Skeletal muscle satellite cell (primary cell): ENCODE results near the gene PPM1F.

Source experiments
- H3K27me3 ChIP-seq: 2 replicates; pipeline ENCODE4 v1.7.0; 2013; ENCODE audit warnings: low read length; ENCODE audit not compliant: control insufficient read depth, insufficient read depth
- H3K36me3 ChIP-seq: 2 replicates; pipeline ENCODE4 v1.7.0; 2013; ENCODE audit warnings: mild to moderate bottlenecking, control low read depth, low read length; ENCODE audit not compliant: insufficient read depth
- H3K4me1 ChIP-seq: 2 replicates; pipeline ENCODE4 v1.7.0; 2013; ENCODE audit warnings: low read length; ENCODE audit not compliant: control insufficient read depth, insufficient read depth
- H3K4me2 ChIP-seq: 2 replicates; pipeline ENCODE4 v1.7.0; 2013; ENCODE audit warnings: mild to moderate bottlenecking, low read length
- H3K4me3 ChIP-seq: 2 replicates; pipeline ENCODE4 v1.7.0; 2013; ENCODE audit warnings: low read length
- H3K9ac ChIP-seq: 2 replicates; pipeline ENCODE4 v1.7.0; 2013; ENCODE audit warnings: mild to moderate bottlenecking, low read depth, low read length, moderate library complexity
- H3K9me3 ChIP-seq: replicated peaks from 2 replicates; pipeline ENCODE4 v1.7.0; 2013; ENCODE audit warnings: mild to moderate bottlenecking, control low read depth, low read length

The PPM1F gene

DNA sequence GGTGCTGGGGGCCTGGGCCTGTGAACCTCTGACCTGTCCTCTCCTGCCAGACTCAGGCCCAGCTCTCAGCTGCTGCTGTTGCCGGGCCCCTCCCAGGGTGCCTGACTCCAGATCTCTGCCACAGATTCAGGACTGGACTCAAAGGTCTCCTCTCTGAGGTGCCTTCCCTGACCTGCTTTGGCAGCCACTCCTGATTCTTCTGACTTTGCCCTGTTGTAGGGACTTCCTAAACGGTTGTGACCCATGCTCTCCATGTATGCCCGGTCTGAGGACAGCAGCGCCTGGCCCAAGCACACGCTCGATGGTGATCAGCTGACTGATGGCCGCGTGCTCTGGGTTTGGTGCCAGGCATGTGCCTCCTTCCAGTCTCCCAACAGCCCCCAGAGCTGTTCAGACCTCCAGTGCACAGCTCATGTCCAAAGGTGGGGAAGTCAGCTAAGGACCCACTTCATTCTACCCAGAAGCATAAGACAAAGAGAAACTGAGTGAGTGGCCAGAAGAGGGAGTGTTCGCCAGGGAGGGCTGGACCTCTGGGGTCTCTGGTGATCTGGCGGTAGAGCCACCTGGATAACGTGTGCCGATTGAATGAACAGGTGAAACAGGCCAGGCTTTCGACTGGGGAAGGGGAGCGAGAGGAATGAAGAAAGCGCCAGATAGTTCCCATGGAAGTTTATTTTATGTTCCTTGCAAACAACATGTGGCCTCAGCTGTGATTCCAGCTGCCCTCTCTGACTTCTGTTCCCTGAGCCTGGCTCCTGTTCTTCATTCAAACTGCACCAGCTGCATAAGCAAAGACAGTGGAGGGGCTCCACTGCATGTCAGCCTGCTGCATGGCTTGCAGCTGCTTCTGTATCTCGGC, 38.0 kb upstream of the PPM1F start:
- Histone ChIP-seq H3K9me3 (no peaks in the 10 kb centered on the region), H3K9ac (no peak overlapping the region), H3K36me3 (no peaks in the 10 kb centered on the region), H3K4me1 (peaks cover 3% of the 10 kb centered on the region), H3K4me3 (no peak overlapping the region), H3K4me2 (no peak overlapping the region), H3K27me3 (peaks cover 49% of the 10 kb centered on the region)

GRCh38 chr22:21989049-21989448, 36.4 kb upstream of the PPM1F start:
- Histone ChIP-seq H3K27me3 (peaks cover 40% of the 10 kb centered on the region), H3K4me2 (no peak overlapping the region), H3K36me3 (no peaks in the 10 kb centered on the region), H3K4me1 (peaks cover 3% of the 10 kb centered on the region), H3K9ac (no peak overlapping the region), H3K4me3 (no peak overlapping the region), H3K9me3 (no peaks in the 10 kb centered on the region)

- Histone ChIP-seq H3K4me2 (no peak overlapping the region), H3K36me3 (no peaks in the 10 kb centered on the region), H3K9ac (no peak overlapping the region), H3K4me3 (no peak overlapping the region), H3K4me1 (peaks cover 8% of the 10 kb centered on the region), H3K27me3 (peaks cover 21% of the 10 kb centered on the region), H3K9me3 (no peaks in the 10 kb centered on the region)
Observed at GRCh38 chr22:21985214-21985613, 32.6 kb upstream of the PPM1F start.

DNA sequence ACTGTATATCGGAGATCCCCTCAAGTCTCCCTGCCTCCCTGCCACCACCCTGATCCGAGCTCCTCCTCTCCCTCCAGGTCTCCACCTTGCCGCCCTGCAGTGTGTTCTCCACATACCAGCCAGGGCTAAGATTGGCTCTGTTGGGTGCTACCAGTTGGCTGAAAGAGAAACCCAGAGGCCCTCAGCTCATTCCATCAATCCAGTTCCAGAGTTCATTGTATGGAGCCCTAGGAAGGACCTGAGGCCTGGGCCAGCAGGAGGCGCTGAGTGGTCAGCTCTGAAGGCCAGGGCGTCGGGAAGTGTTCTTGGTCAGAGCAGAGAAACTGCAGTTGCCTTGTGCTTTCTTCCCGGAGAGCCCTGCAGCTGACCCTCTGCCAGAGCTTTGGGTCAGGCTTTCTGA, 32.1 kb upstream of the PPM1F start:
- Histone ChIP-seq H3K9ac (no peak overlapping the region), H3K4me3 (no peak overlapping the region), H3K9me3 (no peaks in the 10 kb centered on the region), H3K27me3 (peaks cover 17% of the 10 kb centered on the region), H3K4me1 (peaks cover 8% of the 10 kb centered on the region), H3K36me3 (no peaks in the 10 kb centered on the region), H3K4me2 (no peak overlapping the region)

DNA sequence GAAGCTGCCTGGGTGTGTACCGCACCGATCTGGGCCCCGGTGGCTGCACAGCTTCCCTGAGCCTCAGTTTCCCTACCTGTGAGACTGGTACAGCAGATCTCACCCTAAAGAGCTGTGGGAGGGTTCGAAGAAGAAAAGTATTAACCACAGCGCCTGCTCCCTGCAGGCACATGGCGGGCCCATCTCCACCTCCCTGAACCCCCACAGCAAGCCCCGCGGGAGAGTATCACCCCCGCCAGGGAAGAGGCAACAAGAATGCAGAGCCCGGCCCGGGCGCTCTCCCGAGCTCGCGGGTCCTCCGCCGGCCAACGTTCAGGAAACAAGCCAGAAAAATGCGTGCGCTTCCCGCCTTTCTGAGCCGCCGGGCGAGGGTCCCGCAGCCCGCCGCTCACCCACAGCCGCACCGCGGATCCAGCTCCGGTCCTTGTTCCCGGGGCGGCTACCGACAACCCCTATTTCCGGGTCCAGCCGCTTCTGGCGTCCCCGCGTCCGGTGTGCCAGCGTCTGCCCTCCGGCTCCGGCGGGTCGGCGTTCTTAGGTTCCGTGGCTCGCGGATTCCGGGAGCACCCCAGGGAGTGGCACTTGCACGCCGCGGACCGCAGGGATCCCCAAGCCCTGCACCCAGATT, 29.8 kb upstream of the PPM1F start, which contains the start of gene TOP3B:
TOP3B (minus strand) TSS at position 450 of the 628 bp plus-strand sequence. CDS start 7,078 bp downstream, outside the sequence.
- H3K4me3 ChIP-seq: peak within 1 kb of the TSS; percentile 97
- no peaks in the 10 kb centered on the region for H3K27me3 ChIP-seq
- peaks cover 6% of the 10 kb centered on the region for H3K36me3 ChIP-seq
- H3K4me2 ChIP-seq: peak within 1 kb of the TSS; percentile 94
- H3K4me1 ChIP-seq: peaks cover 8% of the 10 kb centered on the region
- H3K9me3 ChIP-seq: no peaks in the 10 kb centered on the region
- peak within 1 kb of the TSS; percentile 97 for H3K9ac ChIP-seq

- Histone ChIP-seq H3K36me3 (peaks cover 6% of the 10 kb centered on the region), H3K4me3 (peak overlapping the region; percentile 97), H3K9me3 (no peaks in the 10 kb centered on the region), H3K27me3 (no peaks in the 10 kb centered on the region), H3K4me1 (peaks cover 8% of the 10 kb centered on the region), H3K4me2 (peak overlapping the region; percentile 94), H3K9ac (peak overlapping the region; percentile 97)
Observed at GRCh38 chr22:21981874-21982273, 29.2 kb upstream of the PPM1F start.

DNA sequence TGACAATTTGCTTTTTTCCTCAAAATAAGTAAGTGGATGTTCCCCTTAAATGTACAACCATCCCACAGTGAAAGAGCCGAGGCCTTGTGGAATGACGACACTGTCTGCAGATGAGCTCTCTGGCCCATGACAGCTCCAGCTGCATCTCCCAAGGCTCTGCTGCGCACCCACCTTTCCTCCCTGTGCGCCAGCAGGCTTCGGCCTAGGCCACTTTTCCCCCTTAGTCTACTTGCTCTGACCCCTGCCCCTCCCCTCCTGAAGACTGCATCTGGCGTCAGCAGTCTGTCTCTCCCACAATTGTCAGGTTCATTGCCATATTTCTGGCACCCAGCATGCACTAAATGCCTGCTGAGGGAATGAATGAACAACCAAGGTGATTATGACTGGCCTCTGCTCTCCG, 27.9 kb upstream of the PPM1F start:
- Histone ChIP-seq H3K4me2 (no peak overlapping the region), H3K27me3 (no peaks in the 10 kb centered on the region), H3K9ac (no peak overlapping the region), H3K4me1 (peaks cover 11% of the 10 kb centered on the region), H3K4me3 (no peak overlapping the region), H3K9me3 (no peaks in the 10 kb centered on the region), H3K36me3 (peaks cover 6% of the 10 kb centered on the region)

GRCh38 chr22:21978564-21979386, 26.1 kb upstream of the PPM1F start:
- Histone ChIP-seq H3K36me3 (peaks cover 19% of the 10 kb centered on the region), H3K4me2 (no peak overlapping the region), H3K4me1 (peaks cover 11% of the 10 kb centered on the region), H3K9ac (no peak overlapping the region), H3K4me3 (no peak overlapping the region), H3K27me3 (no peaks in the 10 kb centered on the region), H3K9me3 (no peaks in the 10 kb centered on the region)

GRCh38 chr22:21977814-21978213, 25.2 kb upstream of the PPM1F start:
- Histone ChIP-seq H3K9ac (no peak overlapping the region), H3K4me2 (no peak overlapping the region), H3K4me1 (peaks cover 11% of the 10 kb centered on the region), H3K36me3 (peaks cover 25% of the 10 kb centered on the region), H3K27me3 (no peaks in the 10 kb centered on the region), H3K4me3 (no peak overlapping the region), H3K9me3 (no peaks in the 10 kb centered on the region)

GRCh38 chr22:21975854-21976345, 23.3 kb upstream of the PPM1F start:
- Histone ChIP-seq H3K27me3 (no peaks in the 10 kb centered on the region), H3K4me3 (no peak overlapping the region), H3K4me1 (peaks cover 3% of the 10 kb centered on the region), H3K9me3 (no peaks in the 10 kb centered on the region), H3K36me3 (peaks cover 43% of the 10 kb centered on the region), H3K4me2 (no peak overlapping the region), H3K9ac (no peak overlapping the region)

- Histone ChIP-seq H3K36me3 (peaks cover 49% of the 10 kb centered on the region), H3K27me3 (no peaks in the 10 kb centered on the region)
Observed at GRCh38 chr22:21975273-21975672, 22.6 kb upstream of the PPM1F start.

More at GRCh38 chr22:21975273-21975672, 22.6 kb upstream of the PPM1F start:
- no peak overlapping the region for H3K4me3 ChIP-seq
- no peak overlapping the region for H3K4me2 ChIP-seq
- H3K9me3 ChIP-seq: no peaks in the 10 kb centered on the region
- no peak overlapping the region for H3K9ac ChIP-seq
- peaks cover 3% of the 10 kb centered on the region for H3K4me1 ChIP-seq
